Body of pancreas (tissue), 4 donors: ENCODE measurements around the gene CACNA2D3.

Source experiments
- POLR2A ChIP-seq, 3 donors: fragments of 450-650 bp; IDR thresholded peaks; one replicate each; pipeline ENCODE4 v1.6.1; 2016; ENCODE audit warnings: antibody characterized with exemption in 3 of 3, mild to moderate bottlenecking in 2 of 3
- TF ChIP-seq, protein P1 (sequence below), 7 experiments: fragments of 450-650 bp in 4 of 7; fragments of 200-600 bp in 3 of 7; sonication (generic) in 3 of 7; IDR thresholded peaks; one replicate each; pipeline ENCODE4 v1.5.1; 2016 to 2019; ENCODE audit warnings: antibody characterized with exemption in 7 of 7

DNA sequence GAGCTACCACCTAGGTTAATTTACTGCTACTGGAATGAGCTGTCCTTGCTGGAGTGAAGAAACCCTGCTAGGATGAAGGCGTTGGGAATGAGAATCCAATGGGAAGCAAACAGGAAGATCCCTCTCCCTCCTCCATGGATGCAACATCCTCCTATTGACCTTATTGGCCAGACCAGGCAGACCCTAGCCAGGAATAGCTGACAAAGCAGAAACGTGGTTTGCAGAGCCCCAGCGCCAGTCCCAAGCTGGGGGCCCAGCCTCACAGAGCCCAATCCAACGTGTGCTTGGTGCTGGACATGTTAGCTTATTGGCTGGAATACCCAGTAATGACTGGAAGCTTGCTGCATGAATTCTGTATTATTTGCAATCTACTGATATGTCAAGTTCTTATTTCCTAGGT is 532.4 kb downstream of the CACNA2D3 start:
- TF ChIP-seq, protein P1, sequence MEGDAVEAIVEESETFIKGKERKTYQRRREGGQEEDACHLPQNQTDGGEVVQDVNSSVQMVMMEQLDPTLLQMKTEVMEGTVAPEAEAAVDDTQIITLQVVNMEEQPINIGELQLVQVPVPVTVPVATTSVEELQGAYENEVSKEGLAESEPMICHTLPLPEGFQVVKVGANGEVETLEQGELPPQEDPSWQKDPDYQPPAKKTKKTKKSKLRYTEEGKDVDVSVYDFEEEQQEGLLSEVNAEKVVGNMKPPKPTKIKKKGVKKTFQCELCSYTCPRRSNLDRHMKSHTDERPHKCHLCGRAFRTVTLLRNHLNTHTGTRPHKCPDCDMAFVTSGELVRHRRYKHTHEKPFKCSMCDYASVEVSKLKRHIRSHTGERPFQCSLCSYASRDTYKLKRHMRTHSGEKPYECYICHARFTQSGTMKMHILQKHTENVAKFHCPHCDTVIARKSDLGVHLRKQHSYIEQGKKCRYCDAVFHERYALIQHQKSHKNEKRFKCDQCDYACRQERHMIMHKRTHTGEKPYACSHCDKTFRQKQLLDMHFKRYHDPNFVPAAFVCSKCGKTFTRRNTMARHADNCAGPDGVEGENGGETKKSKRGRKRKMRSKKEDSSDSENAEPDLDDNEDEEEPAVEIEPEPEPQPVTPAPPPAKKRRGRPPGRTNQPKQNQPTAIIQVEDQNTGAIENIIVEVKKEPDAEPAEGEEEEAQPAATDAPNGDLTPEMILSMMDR (IDR thresholded peaks at IDR 0.05): no peak
- TF ChIP-seq POLR2A (IDR thresholded peaks at IDR 0.05): no peak
